CD4-positive, alpha-beta T cell treated with Interferon gamma for 1 hour (primary cell): ENCODE results near the gene ZNF638.
"Not testable (repeated sequence)": the region's sequence is repeated elsewhere in the genome, so short reads cannot be mapped to it uniquely, and the experiment has no call there.

Experiments used
- DNase-seq: peaks from one replicate; pipeline ENCODE4 v3.0.0-alpha.2; 2020

The ZNF638 gene, protein sequence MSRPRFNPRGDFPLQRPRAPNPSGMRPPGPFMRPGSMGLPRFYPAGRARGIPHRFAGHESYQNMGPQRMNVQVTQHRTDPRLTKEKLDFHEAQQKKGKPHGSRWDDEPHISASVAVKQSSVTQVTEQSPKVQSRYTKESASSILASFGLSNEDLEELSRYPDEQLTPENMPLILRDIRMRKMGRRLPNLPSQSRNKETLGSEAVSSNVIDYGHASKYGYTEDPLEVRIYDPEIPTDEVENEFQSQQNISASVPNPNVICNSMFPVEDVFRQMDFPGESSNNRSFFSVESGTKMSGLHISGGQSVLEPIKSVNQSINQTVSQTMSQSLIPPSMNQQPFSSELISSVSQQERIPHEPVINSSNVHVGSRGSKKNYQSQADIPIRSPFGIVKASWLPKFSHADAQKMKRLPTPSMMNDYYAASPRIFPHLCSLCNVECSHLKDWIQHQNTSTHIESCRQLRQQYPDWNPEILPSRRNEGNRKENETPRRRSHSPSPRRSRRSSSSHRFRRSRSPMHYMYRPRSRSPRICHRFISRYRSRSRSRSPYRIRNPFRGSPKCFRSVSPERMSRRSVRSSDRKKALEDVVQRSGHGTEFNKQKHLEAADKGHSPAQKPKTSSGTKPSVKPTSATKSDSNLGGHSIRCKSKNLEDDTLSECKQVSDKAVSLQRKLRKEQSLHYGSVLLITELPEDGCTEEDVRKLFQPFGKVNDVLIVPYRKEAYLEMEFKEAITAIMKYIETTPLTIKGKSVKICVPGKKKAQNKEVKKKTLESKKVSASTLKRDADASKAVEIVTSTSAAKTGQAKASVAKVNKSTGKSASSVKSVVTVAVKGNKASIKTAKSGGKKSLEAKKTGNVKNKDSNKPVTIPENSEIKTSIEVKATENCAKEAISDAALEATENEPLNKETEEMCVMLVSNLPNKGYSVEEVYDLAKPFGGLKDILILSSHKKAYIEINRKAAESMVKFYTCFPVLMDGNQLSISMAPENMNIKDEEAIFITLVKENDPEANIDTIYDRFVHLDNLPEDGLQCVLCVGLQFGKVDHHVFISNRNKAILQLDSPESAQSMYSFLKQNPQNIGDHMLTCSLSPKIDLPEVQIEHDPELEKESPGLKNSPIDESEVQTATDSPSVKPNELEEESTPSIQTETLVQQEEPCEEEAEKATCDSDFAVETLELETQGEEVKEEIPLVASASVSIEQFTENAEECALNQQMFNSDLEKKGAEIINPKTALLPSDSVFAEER (N-terminal part only)

DNA sequence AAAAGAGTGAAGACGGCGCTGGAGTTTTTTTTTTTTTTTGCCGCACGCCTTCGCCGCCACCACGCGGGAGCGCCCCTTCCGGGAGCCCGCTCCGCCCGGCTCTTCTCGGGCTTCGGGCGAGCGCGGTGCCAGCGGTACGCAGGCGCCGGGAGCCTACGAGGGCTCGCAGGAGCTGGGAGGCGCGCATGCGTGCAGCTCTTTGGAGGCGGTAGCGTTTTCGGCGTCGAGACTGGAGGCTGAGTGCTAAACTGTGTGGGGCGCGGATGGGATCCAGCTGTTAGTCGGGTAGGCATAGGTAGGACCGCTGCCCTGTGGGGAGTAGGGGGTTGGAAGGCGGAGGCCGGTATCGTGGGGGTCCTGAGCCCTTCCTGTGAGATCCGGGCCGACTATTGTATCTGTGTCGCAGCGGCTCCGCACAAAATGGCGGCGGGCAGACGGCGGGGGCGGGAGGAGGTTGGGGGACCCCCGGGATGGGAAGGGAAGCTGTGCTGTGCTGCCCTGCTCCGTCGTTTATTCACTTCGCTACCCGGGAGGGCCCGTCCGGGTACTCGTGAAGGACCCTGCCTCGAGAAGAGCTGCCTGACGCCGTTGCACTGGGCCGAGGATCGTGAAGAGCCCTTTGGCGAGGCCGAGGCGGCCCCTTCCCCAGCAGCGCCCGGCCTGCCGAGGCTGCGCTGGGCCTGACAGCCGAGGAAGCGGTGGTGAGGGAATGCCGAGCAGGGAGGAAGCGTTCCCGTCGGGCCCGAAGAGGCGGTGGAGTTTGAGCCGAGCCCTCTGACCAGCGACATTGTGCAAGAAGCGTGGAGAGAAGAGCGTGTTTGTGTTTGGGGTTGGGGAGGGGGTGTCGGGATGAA is at the start of gene ZNF638:
Gene ZNF638, plus strand, starts transcription at position 202 of the 854 bp plus-strand sequence. CDS start 17,173 bp downstream, outside the sequence.
- DNase-seq: peak; percentile 93

DNA sequence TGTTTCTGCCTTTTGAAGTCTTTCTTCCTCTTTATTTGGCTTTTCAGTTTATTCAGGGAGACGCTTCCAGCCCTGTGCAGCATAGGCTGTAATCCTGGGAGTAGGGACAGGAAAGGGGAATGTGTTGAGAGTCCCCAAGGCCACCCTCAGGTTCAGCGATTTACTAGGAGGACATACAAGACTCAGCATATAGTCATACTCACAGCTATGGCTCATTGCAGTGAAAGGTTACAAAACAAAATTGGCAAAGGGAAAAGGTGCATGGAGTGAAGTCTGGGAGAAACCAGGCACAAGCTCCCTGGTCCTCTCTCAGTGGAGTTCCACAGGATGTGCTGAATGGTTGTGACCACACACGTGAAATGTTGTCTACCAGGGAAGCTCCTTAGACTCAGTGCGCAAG is 49.6 kb upstream of the ZNF638 start:
- DNase-seq: no peak

DNA sequence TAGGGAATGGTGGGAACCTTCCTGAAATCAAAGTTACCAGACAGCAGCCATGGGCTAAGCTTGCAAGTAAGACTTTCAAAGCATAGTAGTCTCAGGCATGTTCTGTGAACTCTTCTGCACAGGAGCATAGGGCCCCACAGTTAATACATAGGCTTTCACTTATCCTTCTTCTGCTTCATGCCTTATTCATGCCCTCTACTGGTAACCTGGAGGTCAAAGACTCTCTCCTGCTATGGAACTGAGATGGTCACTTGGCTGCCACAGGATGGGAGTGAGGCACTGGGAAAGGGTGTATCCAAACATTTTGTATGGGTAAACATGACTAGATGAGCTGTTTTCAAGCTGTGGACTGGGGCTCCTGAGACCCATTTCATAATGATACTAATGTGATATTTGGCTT is 49.1 kb upstream of the ZNF638 start:
- no peak for DNase-seq

DNA sequence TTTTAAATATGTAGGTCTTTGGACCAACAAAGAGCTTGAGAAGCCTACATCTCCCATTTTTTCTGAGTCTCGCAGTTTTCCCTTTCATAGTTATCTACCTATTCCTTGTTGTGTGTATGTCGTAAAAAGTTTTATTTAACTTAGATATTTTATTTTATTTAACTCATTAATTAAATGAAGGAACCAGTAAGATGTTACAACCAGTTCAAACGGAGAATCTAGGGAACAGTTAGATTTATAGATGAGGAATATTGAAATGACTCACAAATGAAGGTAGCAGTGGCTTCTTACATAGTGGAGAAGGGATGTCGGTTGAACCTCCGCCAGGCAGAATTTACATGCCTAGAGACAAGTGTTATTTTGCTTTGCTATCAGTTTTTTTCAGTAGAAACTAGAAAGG is 48.5 kb upstream of the ZNF638 start:
- no peak for DNase-seq

DNA sequence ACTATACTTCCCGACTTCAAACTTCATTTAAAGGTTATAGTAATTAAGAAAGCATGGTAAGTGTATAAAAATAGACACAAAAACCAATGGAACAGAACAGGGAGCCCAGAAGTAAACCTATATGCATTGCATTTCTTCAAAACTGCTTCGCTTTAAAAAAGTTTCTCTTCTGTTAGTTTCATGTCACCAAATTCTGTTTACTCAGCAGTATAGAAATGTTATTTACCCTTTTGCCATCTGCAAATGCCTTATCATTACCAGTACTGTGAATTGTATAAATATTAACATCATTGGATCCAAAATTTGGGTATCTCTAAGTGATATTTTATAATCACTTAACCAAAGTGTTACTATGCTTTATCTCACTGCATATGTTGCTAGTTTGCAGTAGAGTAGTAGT is 45.9 kb upstream of the ZNF638 start:
- DNase-seq: no peak

DNA sequence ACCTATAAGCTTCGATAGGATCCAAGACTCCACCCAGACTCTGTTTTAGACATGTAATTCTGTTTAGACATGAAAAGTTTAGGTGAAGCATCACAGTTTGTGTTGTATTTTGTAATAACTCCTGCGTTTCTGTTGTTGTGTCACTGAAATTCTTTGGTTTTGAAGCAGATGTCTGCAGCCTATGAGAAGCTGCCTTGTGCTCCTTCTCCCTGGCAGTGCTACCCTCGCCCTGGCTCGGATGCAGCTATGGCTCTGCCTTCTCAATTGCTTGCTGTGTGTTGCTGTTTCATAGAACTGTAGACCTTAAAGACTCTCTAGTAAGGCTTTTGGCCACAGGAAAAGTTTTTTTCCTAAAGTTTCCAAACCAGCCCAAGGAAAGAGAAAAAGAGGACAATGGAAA is 40.2 kb upstream of the ZNF638 start:
- no peak for DNase-seq

DNA sequence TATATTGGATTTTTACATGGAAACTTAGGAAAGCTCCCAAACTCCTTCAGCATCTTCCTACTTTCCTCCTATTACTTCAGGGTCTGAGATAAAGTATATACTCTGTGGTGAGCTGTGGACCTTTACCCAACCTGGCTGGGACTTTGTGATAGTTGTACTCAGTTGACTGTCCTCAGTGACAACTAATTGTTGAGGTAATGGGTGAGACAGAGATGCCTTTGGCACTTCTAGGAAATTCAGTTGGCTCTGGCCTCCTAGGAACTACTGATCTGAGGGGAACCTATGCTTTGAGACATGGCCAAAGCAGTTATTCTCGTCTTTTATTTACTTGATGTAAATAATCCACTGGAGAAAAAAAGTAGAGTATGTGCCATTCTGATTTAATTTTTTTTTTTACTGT is 39.4 kb upstream of the ZNF638 start:
- DNase-seq: no peak

DNA sequence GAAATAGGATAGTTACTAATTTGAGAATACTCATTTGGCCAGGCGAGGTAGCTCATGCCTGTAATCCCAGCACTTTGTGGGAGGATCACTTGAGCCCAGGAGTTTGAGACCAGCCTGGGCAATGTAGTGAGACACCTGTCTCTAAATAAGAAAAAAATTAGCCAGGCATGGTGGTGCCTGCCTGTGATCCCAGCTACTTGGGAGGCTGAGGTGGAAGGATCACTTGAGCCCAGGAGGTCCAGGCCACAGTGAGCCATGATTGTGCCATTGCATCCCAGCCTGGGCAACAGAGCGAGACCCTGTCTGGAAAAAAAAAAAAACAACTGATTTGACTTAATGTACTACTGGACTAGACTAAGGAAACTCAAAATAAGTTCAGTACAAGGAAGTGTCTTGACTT is 32.7 kb upstream of the ZNF638 start:
- no peak for DNase-seq

DNA sequence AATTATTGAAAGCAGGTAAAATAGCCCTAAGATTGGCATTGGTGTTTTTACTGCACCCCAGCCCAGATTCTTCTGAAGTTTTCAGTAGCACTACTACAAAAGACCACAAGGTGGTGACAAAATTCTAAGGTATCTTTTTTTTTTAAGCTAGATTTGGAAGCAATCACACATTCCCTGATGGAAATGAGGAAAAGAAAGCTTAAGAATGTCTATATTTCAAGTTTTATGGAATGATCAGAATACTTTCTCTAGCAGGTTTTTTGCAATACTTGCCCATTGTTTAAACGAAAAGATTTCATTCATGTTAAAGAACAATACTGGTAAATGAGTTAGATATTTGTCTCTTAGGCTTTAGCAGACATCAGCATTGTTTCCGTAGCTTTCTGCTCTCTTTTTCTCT is 32.1 kb upstream of the ZNF638 start:
- no peak for DNase-seq

DNA sequence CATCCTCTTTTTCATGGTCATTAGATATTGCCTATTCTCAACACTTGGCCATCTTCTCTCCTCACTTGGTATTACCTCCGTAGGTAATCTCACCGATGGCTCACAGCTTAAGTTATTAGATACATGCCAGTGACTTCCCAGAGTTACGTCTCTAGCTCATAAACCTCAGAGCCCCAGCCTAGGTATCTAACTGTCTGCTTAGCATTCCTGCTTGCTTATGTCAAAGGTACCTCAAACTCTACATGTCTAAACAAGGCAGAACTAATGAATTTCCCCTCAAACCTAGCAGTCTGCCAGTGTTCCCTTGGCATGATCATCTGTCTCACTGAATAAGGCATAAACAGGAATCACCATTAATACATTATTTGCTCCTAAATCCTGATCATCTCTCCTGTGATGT is 27.7 kb upstream of the ZNF638 start:
- DNase-seq: no peak

DNA sequence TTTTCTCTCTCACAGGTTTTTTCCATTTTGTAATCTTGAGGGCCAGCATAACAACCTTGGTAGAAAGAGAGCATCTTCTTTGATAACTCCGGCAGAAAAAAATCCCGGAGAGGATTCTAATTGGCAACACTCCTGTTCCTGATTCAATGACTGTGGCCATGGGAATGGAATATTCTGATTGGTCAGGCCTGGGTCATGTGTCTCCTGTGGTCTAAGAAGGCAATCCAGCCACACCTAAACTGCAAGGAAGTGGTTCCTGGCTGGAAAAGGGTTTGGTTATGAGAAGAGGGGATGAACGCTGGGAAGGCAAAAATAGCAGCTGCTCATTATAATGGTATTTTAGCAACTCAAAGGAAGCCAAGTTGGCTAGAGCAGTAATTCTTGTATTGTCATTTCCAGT is 24.8 kb upstream of the ZNF638 start:
- DNase-seq: no peak

DNA sequence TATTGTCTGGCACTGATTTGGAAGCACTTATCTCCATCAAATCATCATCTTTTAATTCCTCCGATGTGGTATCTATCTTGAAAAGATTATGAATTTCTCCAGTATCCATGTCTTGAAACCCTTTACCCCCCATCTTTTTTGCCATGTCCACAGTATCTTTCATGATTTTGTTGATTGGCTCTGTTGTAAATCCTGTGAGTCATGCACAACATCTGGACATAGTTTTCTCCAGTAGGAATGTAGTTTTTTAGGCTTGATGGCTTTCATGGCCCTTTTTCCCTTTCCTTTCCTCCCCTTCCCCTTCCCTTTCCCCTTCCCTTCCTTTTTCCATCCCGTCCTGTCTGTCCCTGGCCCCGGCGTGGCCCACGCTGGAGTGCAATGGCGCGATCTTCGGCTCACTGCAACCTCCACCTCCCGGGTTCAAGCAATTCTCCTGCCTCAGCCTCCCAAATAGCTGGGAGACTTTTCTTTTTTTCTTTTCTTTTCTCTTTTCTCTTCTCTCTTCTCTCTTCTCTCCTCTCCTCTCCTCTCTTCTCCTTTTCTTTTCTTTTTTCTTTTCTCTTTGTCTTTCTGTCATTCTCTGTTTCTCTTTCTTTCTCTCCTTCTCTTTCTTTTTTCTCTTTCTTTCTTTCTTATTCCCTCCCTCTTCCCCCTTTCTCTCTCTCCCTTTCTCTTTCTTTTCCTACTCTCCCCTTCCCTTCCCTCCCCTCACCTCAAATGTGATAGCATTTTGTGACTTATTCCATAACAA is 18.4 kb upstream of the ZNF638 start:
- DNase-seq: no peak

DNA sequence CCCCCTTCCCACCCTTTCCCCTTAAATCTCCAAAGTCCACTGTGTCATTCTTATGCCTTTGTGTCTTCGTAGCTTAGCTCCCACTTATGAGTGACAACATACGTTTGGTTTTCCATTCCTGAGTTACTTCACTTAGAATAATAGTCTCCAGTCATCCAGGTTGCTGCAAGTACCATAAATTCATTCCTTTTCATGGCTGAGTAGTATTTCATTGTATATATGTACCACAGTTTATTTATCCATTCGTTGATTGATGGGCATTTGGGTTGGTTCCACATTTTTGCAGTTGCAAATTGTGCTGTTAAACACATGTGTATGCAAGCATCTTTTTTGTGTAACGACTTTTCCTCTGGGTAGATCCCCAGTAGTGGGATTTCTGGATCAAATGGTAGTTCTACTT is 14.5 kb upstream of the ZNF638 start:
- DNase-seq: no peak

DNA sequence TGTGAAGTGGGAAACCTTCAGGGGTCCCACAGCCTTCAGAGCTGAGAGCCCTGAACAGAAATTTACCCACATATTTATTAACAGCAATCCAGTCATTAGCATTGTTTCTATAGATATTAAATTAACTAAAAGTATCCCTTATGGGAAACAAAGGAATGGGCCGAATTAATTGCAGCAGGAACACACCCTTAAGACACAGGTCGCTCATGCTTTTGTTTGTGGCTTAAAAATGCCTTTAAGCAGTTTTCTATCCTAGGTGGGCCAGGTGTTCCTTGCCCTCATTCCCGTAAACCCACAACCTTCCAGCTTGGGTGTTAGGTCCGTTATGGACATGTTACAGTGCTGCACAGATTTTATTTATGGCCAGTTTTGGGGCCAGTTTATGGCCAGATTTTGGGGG is 13.7 kb upstream of the ZNF638 start:
- DNase-seq: not testable (repeated sequence)

DNA sequence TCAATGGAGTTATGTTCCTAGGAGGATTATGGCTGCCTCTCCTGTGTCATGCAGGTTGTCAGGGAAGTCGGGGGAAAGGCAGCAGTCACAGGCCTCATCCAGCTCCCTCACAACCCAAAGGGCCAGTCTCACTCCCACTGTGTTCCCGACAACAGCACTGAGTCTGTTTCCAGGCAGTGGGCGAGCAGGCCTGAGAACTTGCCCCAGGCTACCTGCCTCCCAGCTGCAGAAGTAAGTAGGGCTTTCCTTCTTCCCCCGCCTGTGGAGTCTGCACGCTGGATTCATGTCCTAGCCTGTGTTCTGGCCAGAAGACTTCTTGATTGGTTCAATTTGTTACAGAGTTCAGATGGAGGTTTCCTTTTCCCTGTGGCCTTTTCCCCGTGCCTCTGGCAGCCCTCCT is 8.2 kb upstream of the ZNF638 start:
- no peak for DNase-seq

DNA sequence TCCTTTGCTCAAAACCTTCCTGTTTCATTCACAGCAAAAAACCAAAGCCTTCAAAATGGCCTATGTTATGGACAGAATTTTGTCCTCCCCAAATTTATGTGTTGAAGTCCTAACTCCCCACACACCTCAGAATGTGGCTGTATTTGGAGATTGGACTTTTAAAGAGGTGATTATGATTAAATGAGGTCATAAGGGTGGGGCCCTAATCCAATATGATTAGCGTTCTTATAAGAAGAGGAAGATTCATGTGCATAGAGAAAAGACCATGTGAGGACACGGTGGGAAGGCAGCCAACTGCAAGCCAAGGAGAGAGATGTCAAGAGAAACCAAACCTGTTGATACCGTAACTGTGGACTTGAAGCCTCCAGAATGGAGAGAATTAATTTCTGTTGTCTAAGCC is 4.6 kb upstream of the ZNF638 start:
- DNase-seq: no peak

DNA sequence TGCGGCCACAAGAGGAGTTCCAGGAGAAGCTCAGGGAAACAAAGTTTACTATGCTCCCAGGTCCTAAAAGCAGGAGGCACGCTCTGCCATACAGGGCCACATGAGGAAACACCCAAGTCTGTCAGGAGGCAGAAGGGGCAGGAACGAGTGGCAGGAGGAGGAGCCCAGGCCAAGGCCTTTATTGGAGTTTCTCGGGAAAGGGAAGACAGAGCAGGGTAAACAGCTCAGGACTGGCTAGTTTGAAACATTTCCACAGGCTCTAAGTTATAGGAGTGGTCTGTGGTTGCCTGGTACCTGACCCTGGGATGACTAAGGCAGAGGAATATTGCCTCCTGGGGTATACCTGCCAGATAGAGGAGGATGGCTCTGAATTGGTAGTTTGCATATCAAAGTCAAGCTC is 3.7 kb upstream of the ZNF638 start:
- no peak for DNase-seq

DNA sequence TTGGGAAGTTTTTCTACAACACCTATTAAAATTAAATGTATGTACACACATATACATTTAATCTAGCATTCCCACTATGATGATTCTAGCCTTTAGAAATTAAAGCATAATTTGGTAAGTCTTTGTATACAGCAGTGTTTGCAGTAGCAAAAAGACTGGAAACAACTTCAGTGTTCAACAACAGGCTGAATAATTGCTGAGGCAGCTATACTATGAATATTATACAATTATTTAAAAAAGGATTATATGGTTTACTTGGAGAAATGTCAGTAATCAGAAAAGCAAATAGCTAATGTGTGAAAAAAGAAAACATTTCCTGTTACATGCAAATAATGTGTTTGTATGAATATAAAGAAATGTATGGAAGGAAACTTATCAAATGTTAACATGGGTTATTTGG is 1.4 kb upstream of the ZNF638 start:
- DNase-seq: no peak

DNA sequence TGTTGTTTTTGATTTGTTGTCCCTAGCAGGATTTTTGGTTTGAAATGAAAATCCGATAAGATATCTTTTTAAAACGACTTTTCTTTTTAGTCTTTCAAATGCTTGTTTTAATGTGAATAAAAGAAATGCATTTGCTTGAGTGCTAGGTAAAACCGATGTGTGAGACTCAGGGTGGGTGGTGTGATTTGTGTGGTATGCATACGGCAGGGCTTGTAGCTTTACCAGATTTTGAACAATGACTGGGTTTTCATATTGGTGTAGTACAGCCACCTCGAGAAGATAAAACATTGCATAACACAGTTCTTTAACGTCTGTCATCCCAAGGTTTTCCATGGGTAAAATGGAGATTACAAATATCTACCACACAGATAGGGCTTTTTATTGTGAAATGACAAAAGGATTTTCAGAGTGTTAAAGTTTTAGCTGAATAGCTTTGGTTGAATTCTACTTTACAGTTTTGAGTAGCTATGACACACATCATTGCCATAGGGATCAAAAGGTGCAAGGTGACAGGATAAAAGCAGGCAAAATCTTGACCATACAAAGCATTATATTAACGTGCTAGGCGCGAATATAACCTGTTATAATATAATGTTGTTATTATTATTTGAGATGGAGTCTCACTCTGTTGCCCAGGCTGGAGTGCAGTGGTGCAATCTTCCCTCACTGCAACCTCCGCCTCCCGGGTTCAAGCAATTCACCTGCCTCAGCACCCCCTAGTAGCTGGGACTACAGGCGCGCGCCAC is 824 bp upstream of the ZNF638 start:
- DNase-seq: no peak

DNA sequence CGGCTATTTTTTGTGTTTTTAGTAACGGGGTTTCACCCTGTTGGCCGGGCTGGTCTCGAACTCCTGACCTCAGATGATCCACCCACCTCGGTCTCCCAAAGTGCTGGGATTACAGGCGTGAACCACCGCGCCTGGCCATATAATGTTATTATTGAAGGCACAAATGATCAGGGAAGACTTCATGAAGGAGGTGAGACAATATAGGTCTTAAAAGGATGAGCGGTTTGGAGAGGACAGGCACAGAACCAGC is 326 bp upstream of the ZNF638 start:
- DNase-seq: not testable (repeated sequence)

DNA sequence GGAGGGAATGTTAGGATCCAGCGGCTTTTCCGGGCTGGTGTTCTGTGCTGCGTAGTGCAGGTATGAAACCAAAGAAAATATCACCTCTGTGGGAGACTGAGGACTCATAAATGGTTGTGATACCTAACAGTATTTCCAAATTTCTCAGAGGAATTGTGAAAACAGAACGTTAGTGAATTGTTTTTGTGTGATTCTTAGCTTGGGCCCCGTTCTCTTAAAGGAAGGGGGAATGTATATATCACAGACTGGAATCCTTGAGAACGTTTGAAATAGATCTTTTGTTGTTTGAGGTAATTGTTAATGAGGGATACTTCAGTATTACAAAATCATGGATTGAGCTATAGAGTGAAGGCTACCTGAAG is 834 bp downstream of the ZNF638 start:
- DNase-seq: no peak
